ENCODE measurements around the gene CACNA1G. TPM values are rescaled to one million over a fixed set of nuclear protein-coding genes. Genes with fewer than 3 reads are reported as not detected.

CACNA1G gene
- total RNA-seq, 1 donor from 2014 or later = 1.1 TPM

DNA sequence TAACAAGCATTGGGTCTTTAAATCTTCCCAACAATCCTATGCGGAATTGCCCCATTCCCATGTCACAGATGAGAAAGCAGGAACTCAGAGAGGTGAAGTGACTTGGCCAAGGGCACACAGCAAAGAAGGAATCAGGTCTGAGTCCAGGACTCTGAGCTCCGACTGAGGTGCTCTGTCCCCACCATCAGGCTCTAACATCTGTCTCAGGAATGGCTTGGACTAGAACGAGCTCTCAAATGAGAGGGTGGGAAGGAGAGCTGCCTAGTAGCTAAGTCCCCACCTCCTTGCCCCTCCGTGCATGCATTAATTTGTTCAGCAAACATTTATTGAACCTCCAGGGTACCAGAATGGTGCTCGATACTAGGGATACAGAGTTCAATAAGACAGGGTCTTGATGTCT, 100.8 kb downstream of the CACNA1G start:
- Mint-ChIP-seq H3K4me3 (no peak overlapping the region), H3K36me3 (ENCODE audit: low read depth) (no peaks in the 10 kb centered on the region), H3K9me3 (no peaks in the 10 kb centered on the region), H3K27me3 (ENCODE audit: low read depth) (no peaks in the 10 kb centered on the region), H3K4me1 (peaks cover 12% of the 10 kb centered on the region), H3K27ac (ENCODE audit: unreplicated experiment) (no peak overlapping the region)
- TF ChIP-seq CTCF (conservative IDR thresholded peaks at IDR 0.05) = no peak
- no peak for DNase-seq (ENCODE audit: low read depth, low spot score)

GRCh38 chr17:50661795-50662391, 101.4 kb downstream of the CACNA1G start:
- TF ChIP-seq CTCF (conservative IDR thresholded peaks at IDR 0.05) = no peak
- H3K27ac Mint-ChIP-seq (ENCODE audit: unreplicated experiment) = no peak overlapping the region
- no peak overlapping the region for H3K4me3 Mint-ChIP-seq
- no peaks in the 10 kb centered on the region for H3K36me3 Mint-ChIP-seq (ENCODE audit: low read depth)
- DNase-seq (ENCODE audit: low read depth, low spot score) = no peak
- peaks cover 12% of the 10 kb centered on the region for H3K4me1 Mint-ChIP-seq
- H3K27me3 Mint-ChIP-seq (ENCODE audit: low read depth) = no peaks in the 10 kb centered on the region
- H3K9me3 Mint-ChIP-seq = no peaks in the 10 kb centered on the region

GRCh38 chr17:50662632-50663225, 102.2 kb downstream of the CACNA1G start:
- no peak for TF ChIP-seq CTCF (conservative IDR thresholded peaks at IDR 0.05)
- Mint-ChIP-seq H3K4me1 (peaks cover 12% of the 10 kb centered on the region), H3K27ac (ENCODE audit: unreplicated experiment) (peak overlapping the region; percentile 68), H3K27me3 (ENCODE audit: low read depth) (no peaks in the 10 kb centered on the region), H3K36me3 (ENCODE audit: low read depth) (no peaks in the 10 kb centered on the region), H3K9me3 (no peaks in the 10 kb centered on the region), H3K4me3 (no peak overlapping the region)
- DNase-seq (ENCODE audit: low read depth, low spot score) = no peak

DNA sequence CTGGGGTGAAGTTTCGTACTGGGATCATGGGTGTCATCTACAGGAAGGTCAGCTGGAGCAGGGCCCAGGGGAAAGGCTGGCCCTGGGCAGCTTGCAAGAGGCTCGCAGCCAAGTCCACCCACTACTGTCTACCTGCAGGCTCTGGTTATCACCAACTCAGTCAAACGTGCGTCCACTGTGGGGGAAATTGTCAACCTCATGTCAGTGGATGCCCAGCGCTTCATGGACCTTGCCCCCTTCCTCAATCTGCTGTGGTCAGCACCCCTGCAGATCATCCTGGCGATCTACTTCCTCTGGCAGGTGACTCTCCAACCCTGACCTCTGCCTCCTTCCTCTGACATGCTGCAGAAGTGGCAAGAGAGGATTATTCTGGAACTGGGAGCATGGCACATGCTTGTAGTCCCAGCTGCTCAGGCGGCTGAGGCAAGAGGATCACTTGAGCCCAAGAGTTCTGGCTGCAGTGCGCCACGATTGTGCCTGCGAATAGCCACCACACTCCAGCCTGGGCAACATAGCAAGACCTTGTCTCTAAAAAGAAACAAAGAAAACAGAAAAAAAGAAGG, 103.4 kb downstream of the CACNA1G start:
- no peaks in the 10 kb centered on the region for H3K9me3 Mint-ChIP-seq
- no peak overlapping the region for H3K4me3 Mint-ChIP-seq
- H3K27me3 Mint-ChIP-seq (ENCODE audit: low read depth) = no peaks in the 10 kb centered on the region
- peak overlapping the region; percentile 88 for H3K27ac Mint-ChIP-seq (ENCODE audit: unreplicated experiment)
- no peak for DNase-seq (ENCODE audit: low read depth, low spot score)
- TF ChIP-seq CTCF (conservative IDR thresholded peaks at IDR 0.05) = no peak
- H3K4me1 Mint-ChIP-seq = peaks cover 12% of the 10 kb centered on the region
- no peaks in the 10 kb centered on the region for H3K36me3 Mint-ChIP-seq (ENCODE audit: low read depth)

DNA sequence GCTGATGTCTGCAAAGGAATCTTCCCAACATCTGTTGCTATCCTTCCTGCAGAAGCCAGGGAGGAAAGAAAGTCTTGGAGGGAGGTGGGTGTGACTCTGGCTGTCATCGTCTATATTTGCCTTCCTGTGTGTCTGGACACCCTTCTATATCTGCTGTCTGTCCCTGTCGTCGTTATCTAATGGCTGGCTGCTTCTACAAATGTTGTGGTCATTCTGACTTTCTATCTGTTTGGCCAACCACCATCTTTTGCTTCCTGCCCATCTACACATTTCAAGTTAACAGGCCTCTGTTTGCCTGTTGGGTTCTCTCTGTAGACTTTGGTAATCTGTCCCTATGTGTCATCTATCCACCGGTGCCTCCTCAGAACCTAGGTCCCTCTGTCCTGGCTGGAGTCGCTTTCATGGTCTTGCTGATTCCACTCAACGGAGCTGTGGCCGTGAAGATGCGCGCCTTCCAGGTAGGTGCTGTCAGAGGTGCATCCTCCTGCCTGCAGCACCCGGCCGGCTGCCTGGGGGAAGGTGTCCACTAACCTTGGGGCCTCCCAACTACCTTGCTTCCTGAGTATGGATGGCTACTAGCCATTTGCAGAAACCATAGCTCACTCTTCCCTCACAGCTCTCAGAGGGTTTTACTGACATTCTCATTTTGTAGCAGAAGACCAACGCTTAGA, 104.4 kb downstream of the CACNA1G start:
- no peaks in the 10 kb centered on the region for H3K9me3 Mint-ChIP-seq
- TF ChIP-seq CTCF (conservative IDR thresholded peaks at IDR 0.05) = no peak
- H3K36me3 Mint-ChIP-seq (ENCODE audit: low read depth) = no peaks in the 10 kb centered on the region
- H3K27ac Mint-ChIP-seq (ENCODE audit: unreplicated experiment) = no peak overlapping the region
- no peaks in the 10 kb centered on the region for H3K27me3 Mint-ChIP-seq (ENCODE audit: low read depth)
- H3K4me3 Mint-ChIP-seq = no peak overlapping the region
- peaks cover 12% of the 10 kb centered on the region for H3K4me1 Mint-ChIP-seq
- DNase-seq (ENCODE audit: low read depth, low spot score) = no peak
